Natural killer cell (primary cell): ENCODE results near the gene BLM. TPM values are rescaled to one million over a fixed set of nuclear protein-coding genes. Genes with fewer than 3 reads are reported as not detected.

Experiments used
- ATAC-seq, 3 donors: fragments of 150-1000 bp in 2 of 3; fragments of 200-7000 bp in 1 of 3; cut with Tn5 transposase; 1 replicate in 1 of 3; 2 replicates in 2 of 3; pipeline ENCODE4 v1.10.0; 2021; ENCODE audit warnings: mild to moderate bottlenecking in 2 of 3, moderate library complexity in 2 of 3
- DNase-seq, 2 donors: peaks; one replicate each; pipeline versions ENCODE4 v3.0.0 to v3.0.0-alpha.2; 2013 to 2021; ENCODE audit warnings: mixed read lengths in 1 of 2
- H3K27ac ChIP-seq: one replicate; pipeline ENCODE4 v1.5.1; 2013; ENCODE audit warnings: mild to moderate bottlenecking, low read length
- H3K27me3 ChIP-seq: one replicate; pipeline ENCODE4 v1.6.1; 2013; ENCODE audit warnings: low read length; ENCODE audit not compliant: control insufficient read depth, insufficient read depth
- H3K36me3 ChIP-seq: one replicate; pipeline ENCODE4 v1.6.1; 2013; ENCODE audit warnings: low read length; ENCODE audit not compliant: control insufficient read depth, insufficient read depth
- H3K4me1 ChIP-seq: one replicate; pipeline ENCODE4 v1.6.1; 2013; ENCODE audit warnings: low read length; ENCODE audit not compliant: control insufficient read depth, insufficient read depth
- H3K4me3 ChIP-seq: one replicate; pipeline ENCODE4 v1.5.1; 2013; ENCODE audit warnings: low read length
- H3K9me3 ChIP-seq: one replicate; pipeline ENCODE4 v1.6.1; 2013; ENCODE audit warnings: low read length; ENCODE audit not compliant: control insufficient read depth, insufficient read depth
- H3K27ac Mint-ChIP-seq, 2 donors: one replicate each; pipeline ENCODE4 v1.8.0; 2022; ENCODE audit warnings: mild to moderate bottlenecking in 2 of 2, mixed read lengths in 2 of 2, moderate library complexity in 1 of 2
- H3K27me3 Mint-ChIP-seq, 2 donors: one replicate each; pipeline ENCODE4 v1.8.0; 2022; ENCODE audit warnings: low read depth in 2 of 2, mixed read lengths in 2 of 2
- H3K36me3 Mint-ChIP-seq: one replicate; pipeline ENCODE4 v1.8.0; 2022; ENCODE audit warnings: mixed read lengths
- H3K4me1 Mint-ChIP-seq, 2 donors: one replicate each; pipeline ENCODE4 v1.8.0; 2022; ENCODE audit warnings: mixed read lengths in 2 of 2
- H3K4me3 Mint-ChIP-seq: one replicate; pipeline ENCODE4 v1.8.0; 2022; ENCODE audit warnings: mild to moderate bottlenecking, moderate library complexity, mixed read lengths
- H3K9me3 Mint-ChIP-seq, 2 donors: one replicate each; pipeline ENCODE4 v1.8.0; 2022; ENCODE audit warnings: mixed read lengths in 2 of 2
- CTCF ChIP-seq: fragments of 200-600 bp; IDR thresholded peaks from one replicate; pipeline ENCODE4 v1.8.0; 2022; ENCODE audit warnings: antibody characterized with exemption
- WGBS: methylation state at CpG from one replicate; pipeline ENCODE4 v1.1.7; 2013; ENCODE audit warnings: missing lambda C conversion rate; ENCODE audit not compliant: insufficient coverage; 5-methylcytosine and 5-hydroxymethylcytosine counted together
- intact Hi-C: fragments of 100-400 bp; cut with micrococcal nuclease; formaldehyde crosslinking; loops from one replicate; pipeline ENCODE4 v1.14.2; 2022
- total RNA-seq, 4 donors: library from RNA; stranded (reverse); fragments of 120-200 nt in 1 of 4; gene quantifications; one replicate each; pipeline versions ENCODE4 v1.2.3 to v1.2.4, GENCODE V29; 2013 to 2022

BLM gene
- total RNA-seq, 3 donors from 2014 or later (not counting 1 experiment from before 2014, with no cell fraction given) = 9.9 to 15.9 (median 14.1) TPM

- Histone ChIP-seq H3K36me3 (peaks cover 17% of the 10 kb centered on the region), H3K4me3 (no peak overlapping the region), H3K4me1 (no peaks in the 10 kb centered on the region), H3K27me3 (no peaks in the 10 kb centered on the region), H3K9me3 (no peaks in the 10 kb centered on the region), H3K27ac (no peak overlapping the region)
- Mint-ChIP-seq H3K27ac (no peak overlapping the region), H3K4me3 (no peak overlapping the region), H3K27me3 (no peaks in the 10 kb centered on the region), H3K36me3 (peaks cover 19% of the 10 kb centered on the region), H3K9me3 (no peaks in the 10 kb centered on the region), H3K4me1 (peaks cover 0 to 18% of the 10 kb centered on the region in 2 donors)
- ATAC-seq = no peak
- no peak for TF ChIP-seq CTCF
- WGBS = 93% methylated on average over 2 of the region's 2 CpGs
- no peak for DNase-seq
- intact Hi-C loops = no loop called here
Observed at GRCh38 chr15:90756916-90757315, 39.8 kb downstream of the BLM start.

- H3K4me3 ChIP-seq = no peak overlapping the region
- Mint-ChIP-seq H3K4me3 (no peak overlapping the region), H3K27me3 (no peaks in the 10 kb centered on the region), H3K9me3 (no peaks in the 10 kb centered on the region), H3K27ac (no peak overlapping the region), H3K36me3 (peaks cover 19% of the 10 kb centered on the region), H3K4me1 (peaks cover 0 to 24% of the 10 kb centered on the region in 2 donors)
- ATAC-seq = no peak
- peaks cover 17% of the 10 kb centered on the region for H3K36me3 ChIP-seq
- 100% methylated on average over 1 of the region's 1 CpG for WGBS
- H3K27me3 ChIP-seq = no peaks in the 10 kb centered on the region
- DNase-seq = no peak
- no peaks in the 10 kb centered on the region for H3K4me1 ChIP-seq
- TF ChIP-seq CTCF = no peak
- H3K27ac ChIP-seq = no peak overlapping the region
- no peaks in the 10 kb centered on the region for H3K9me3 ChIP-seq
- intact Hi-C loops = no loop called here
Observed at GRCh38 chr15:90757461-90757860, 40.3 kb downstream of the BLM start.

- Histone ChIP-seq H3K4me1 (no peaks in the 10 kb centered on the region), H3K27ac (no peak overlapping the region), H3K27me3 (no peaks in the 10 kb centered on the region), H3K4me3 (no peak overlapping the region), H3K36me3 (peaks cover 19% of the 10 kb centered on the region), H3K9me3 (no peaks in the 10 kb centered on the region)
- Mint-ChIP-seq H3K4me1 (peaks cover 0 to 11% of the 10 kb centered on the region in 2 donors), H3K4me3 (no peak overlapping the region), H3K27me3 (no peaks in the 10 kb centered on the region), H3K9me3 (no peaks in the 10 kb centered on the region), H3K36me3 (peaks cover 14% of the 10 kb centered on the region), H3K27ac (no peak overlapping the region)
- DNase-seq = no peak
- WGBS = no CpG with 5 or more reads among the region's 1 CpG
- TF ChIP-seq CTCF = no peak
- ATAC-seq = no peak
- intact Hi-C loops = no loop called here
Observed at GRCh38 chr15:90760661-90761232, 43.6 kb downstream of the BLM start.

GRCh38 chr15:90761629-90762028, 44.5 kb downstream of the BLM start:
- no peak for ATAC-seq
- no peaks in the 10 kb centered on the region for H3K9me3 Mint-ChIP-seq
- H3K4me3 ChIP-seq = no peak overlapping the region

More at GRCh38 chr15:90761629-90762028, 44.5 kb downstream of the BLM start:
- no peak overlapping the region for H3K27ac Mint-ChIP-seq
- 96% methylated on average over 3 of the region's 3 CpGs for WGBS
- H3K4me3 Mint-ChIP-seq = no peak overlapping the region
- H3K27me3 Mint-ChIP-seq = no peaks in the 10 kb centered on the region
- no peak for DNase-seq
- no peaks in the 10 kb centered on the region for H3K9me3 ChIP-seq
- peaks cover 11% of the 10 kb centered on the region for H3K36me3 Mint-ChIP-seq
- H3K36me3 ChIP-seq = peaks cover 21% of the 10 kb centered on the region
- no peaks in the 10 kb centered on the region for H3K4me1 ChIP-seq
- peaks cover 0 to 9% of the 10 kb centered on the region in 2 donors for H3K4me1 Mint-ChIP-seq
- TF ChIP-seq CTCF = no peak
- no peak overlapping the region for H3K27ac ChIP-seq
- intact Hi-C loops = no loop called here
- H3K27me3 ChIP-seq = no peaks in the 10 kb centered on the region
